ENCODE results near the gene ID1.

Gene ID1

DNA sequence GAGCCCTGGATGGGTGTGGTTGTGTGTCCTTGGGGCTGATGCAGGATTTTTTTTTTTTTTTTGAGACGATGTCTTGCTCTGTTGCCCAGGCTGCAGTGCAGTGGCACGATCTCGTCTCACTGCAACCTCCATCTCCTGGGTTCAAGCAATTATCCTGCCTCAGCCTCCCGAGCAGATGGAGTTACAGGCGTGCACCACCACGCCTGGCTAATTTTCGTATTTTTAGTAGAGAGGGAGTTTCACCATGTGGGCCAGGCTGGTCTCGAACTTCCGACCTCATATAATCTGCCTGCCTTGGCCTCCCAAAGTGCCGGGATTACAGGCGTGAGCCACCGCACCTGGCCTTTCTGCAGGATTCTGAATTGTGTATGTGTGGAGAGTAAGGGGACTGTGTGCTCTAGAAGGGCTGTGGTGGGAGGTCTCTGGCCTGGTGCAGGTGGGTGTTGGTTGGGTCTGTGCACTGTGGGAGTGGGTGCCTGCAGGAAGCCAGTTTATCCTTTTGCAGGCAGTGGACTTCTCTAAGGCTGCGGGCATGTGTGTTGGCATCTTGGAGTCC, 11.0 kb upstream of the ID1 start:
- no peak overlapping the region for H3K4me2 ChIP-seq (ENCODE audit: low read length)
- H3K4me3 ChIP-seq (ENCODE audit: low read length) = no peak overlapping the region
- no peak overlapping the region for H3K27ac ChIP-seq (ENCODE audit: low read depth, low read length)
- no peaks in the 10 kb centered on the region for H3K9me3 ChIP-seq (ENCODE audit: control insufficient read depth, insufficient read depth, low read length)
- no peaks in the 10 kb centered on the region for H3F3A ChIP-seq (ENCODE audit: control insufficient read depth, insufficient read depth)
- H3K36me3 ChIP-seq (ENCODE audit: control insufficient read depth, low read length) = no peaks in the 10 kb centered on the region
- no peaks in the 10 kb centered on the region for H4K20me1 ChIP-seq (ENCODE audit: control insufficient read depth, insufficient read depth, low read depth, low read length)
- no peaks in the 10 kb centered on the region for H3K79me2 ChIP-seq (ENCODE audit: control insufficient read depth, low read length)
- no peaks in the 10 kb centered on the region for H3K27me3 ChIP-seq (ENCODE audit: control insufficient read depth, low read length)
- no peaks in the 10 kb centered on the region for H3K4me1 ChIP-seq (ENCODE audit: control insufficient read depth, low read length)
- no peaks in the 10 kb centered on the region for H3K9me2 ChIP-seq (replicated peaks; ENCODE audit: control insufficient read depth, low read length)
- TF ChIP-seq EZH2phosphoT487 (IDR thresholded peaks at IDR 0.05; ENCODE audit: borderline replicate concordance, low read length) (no peak), CTCF (IDR thresholded peaks at IDR 0.05; ENCODE audit: low read depth, low read length, poor library complexity, severe bottlenecking) (no peak)

- no peaks in the 10 kb centered on the region for H3F3A ChIP-seq (ENCODE audit: control insufficient read depth, insufficient read depth)
- H3K27me3 ChIP-seq (ENCODE audit: control insufficient read depth, low read length) = no peaks in the 10 kb centered on the region
- H3K79me2 ChIP-seq (ENCODE audit: control insufficient read depth, low read length) = no peaks in the 10 kb centered on the region
- H3K36me3 ChIP-seq (ENCODE audit: control insufficient read depth, low read length) = no peaks in the 10 kb centered on the region
- no peaks in the 10 kb centered on the region for H3K4me1 ChIP-seq (ENCODE audit: control insufficient read depth, low read length)
- H3K4me3 ChIP-seq (ENCODE audit: low read length) = no peak overlapping the region
- no peaks in the 10 kb centered on the region for H3K9me3 ChIP-seq (ENCODE audit: control insufficient read depth, insufficient read depth, low read length)
- TF ChIP-seq EZH2phosphoT487 (IDR thresholded peaks at IDR 0.05; ENCODE audit: borderline replicate concordance, low read length) = no peak
- no peak for TF ChIP-seq CTCF (IDR thresholded peaks at IDR 0.05; ENCODE audit: low read depth, low read length, poor library complexity, severe bottlenecking)
- H3K4me2 ChIP-seq (ENCODE audit: low read length) = no peak overlapping the region
- H3K27ac ChIP-seq (ENCODE audit: low read depth, low read length) = no peak overlapping the region
- no peaks in the 10 kb centered on the region for H3K9me2 ChIP-seq (replicated peaks; ENCODE audit: control insufficient read depth, low read length)
- no peaks in the 10 kb centered on the region for H4K20me1 ChIP-seq (ENCODE audit: control insufficient read depth, insufficient read depth, low read depth, low read length)
These were observed 10.3 kb upstream of the ID1 start for GRCh38 chr20:31594558-31595379.

GRCh38 chr20:31595380-31595653, 9.8 kb upstream of the ID1 start:
- Histone ChIP-seq H3K9me2 (replicated peaks; ENCODE audit: control insufficient read depth, low read length) (no peaks in the 10 kb centered on the region), H3K79me2 (ENCODE audit: control insufficient read depth, low read length) (no peaks in the 10 kb centered on the region), H3K9me3 (ENCODE audit: control insufficient read depth, insufficient read depth, low read length) (no peaks in the 10 kb centered on the region), H3K27ac (ENCODE audit: low read depth, low read length) (no peak overlapping the region), H3F3A (ENCODE audit: control insufficient read depth, insufficient read depth) (no peaks in the 10 kb centered on the region), H3K27me3 (ENCODE audit: control insufficient read depth, low read length) (no peaks in the 10 kb centered on the region), H3K4me3 (ENCODE audit: low read length) (no peak overlapping the region), H3K4me1 (ENCODE audit: control insufficient read depth, low read length) (no peaks in the 10 kb centered on the region), H3K36me3 (ENCODE audit: control insufficient read depth, low read length) (no peaks in the 10 kb centered on the region), H4K20me1 (ENCODE audit: control insufficient read depth, insufficient read depth, low read depth, low read length) (no peaks in the 10 kb centered on the region), H3K4me2 (ENCODE audit: low read length) (no peak overlapping the region)
- no peak for TF ChIP-seq CTCF (IDR thresholded peaks at IDR 0.05; ENCODE audit: low read depth, low read length, poor library complexity, severe bottlenecking)
- no peak for TF ChIP-seq EZH2phosphoT487 (IDR thresholded peaks at IDR 0.05; ENCODE audit: borderline replicate concordance, low read length)

Measured in DOHH2 (cell line).